DND-41 (cell line): Measurements from ENCODE around the gene HS3ST5.
"Not testable (repeated sequence)": the region's sequence is repeated elsewhere in the genome, so short reads cannot be mapped to it uniquely, and the experiment has no call there.

Source experiments
- ATAC-seq: fragments of 200-7000 bp; cut with Tn5 transposase; 3 replicates; pipeline ENCODE4 v1.9.1; 2021; ENCODE audit warnings: low read depth; ENCODE audit not compliant: insufficient read depth
- DNase-seq: peaks from one replicate; pipeline ENCODE4 v3.0.0-alpha.2; 2020
- H2AFZ ChIP-seq: 2 replicates; pipeline ENCODE4 v1.6.0; 2012; ENCODE audit warnings: low read depth, low read length
- H3K27ac ChIP-seq: 2 replicates; pipeline ENCODE4 v1.5.1; 2012; ENCODE audit warnings: low read length, inconsistent platforms
- H3K27me3 ChIP-seq: fragments of 200-600 bp; sonication (generic); 2 replicates; pipeline ENCODE4 v1.6.0; 2012; ENCODE audit warnings: low read length, mild to moderate bottlenecking, inconsistent platforms; ENCODE audit not compliant: insufficient read depth, poor library complexity
- H3K36me3 ChIP-seq: 2 replicates; pipeline ENCODE4 v1.5.1; 2012; ENCODE audit warnings: low read length, inconsistent platforms; ENCODE audit not compliant: insufficient read depth
- H3K4me1 ChIP-seq: 2 replicates; pipeline ENCODE4 v1.5.1; 2012; ENCODE audit warnings: mild to moderate bottlenecking, low read length; ENCODE audit not compliant: insufficient read depth
- H3K4me2 ChIP-seq: 2 replicates; pipeline ENCODE4 v1.6.0; 2012; ENCODE audit warnings: mild to moderate bottlenecking, moderate library complexity, low read length, inconsistent platforms; ENCODE audit not compliant: insufficient read depth
- H3K4me3 ChIP-seq, 2 experiments: fragments of 200-600 bp in 1 of 2; shearing (Covaris generic) in 1 of 2; 2 replicates each; pipeline ENCODE4 v1.5.1; 2012 to 2016; ENCODE audit warnings: inconsistent platforms in 2 of 2, low read length in 2 of 2, mild to moderate bottlenecking in 2 of 2, low read depth in 1 of 2, moderate library complexity in 1 of 2
- H3K79me2 ChIP-seq: 2 replicates; pipeline ENCODE4 v1.6.0; 2012; ENCODE audit warnings: low read length, inconsistent platforms; ENCODE audit not compliant: insufficient read depth
- H3K9ac ChIP-seq: 2 replicates; pipeline ENCODE4 v1.6.0; 2012; ENCODE audit warnings: low read depth, mild to moderate bottlenecking, inconsistent platforms, low read length, moderate library complexity
- H3K9me3 ChIP-seq: 2 replicates; pipeline ENCODE4 v1.5.1; 2012; ENCODE audit warnings: low read length, moderate library complexity, mild to moderate bottlenecking, inconsistent platforms; ENCODE audit not compliant: insufficient read depth, severe bottlenecking
- H4K20me1 ChIP-seq: 2 replicates; pipeline ENCODE4 v1.6.0; 2012; ENCODE audit warnings: low read length; ENCODE audit not compliant: insufficient read depth
- CTCF ChIP-seq: IDR thresholded peaks from 2 replicates; pipeline ENCODE4 v1.5.1; 2012; ENCODE audit warnings: borderline replicate concordance, low read length, moderate library complexity, mild to moderate bottlenecking; ENCODE audit not compliant: poor library complexity, severe bottlenecking; ENCODE audit errors: extremely low read depth
- EZH2 ChIP-seq: IDR thresholded peaks from 3 replicates; pipeline ENCODE4 v1.6.1; 2012; ENCODE audit warnings: borderline replicate concordance, low read depth, mild to moderate bottlenecking, moderate library complexity, low read length, inconsistent platforms; ENCODE audit not compliant: severe bottlenecking

Gene HS3ST5

GRCh38 chr6:114220241-114220640, 122.6 kb downstream of the HS3ST5 start:
- no peak overlapping the region for H2AFZ ChIP-seq
- H3K9me3 ChIP-seq: no peaks in the 10 kb centered on the region
- H3K4me1 ChIP-seq: no peaks in the 10 kb centered on the region
- DNase-seq (no peak), ATAC-seq (no peak)
- no peak overlapping the region for H3K4me2 ChIP-seq
- no peaks in the 10 kb centered on the region for H3K36me3 ChIP-seq
- TF ChIP-seq CTCF (no peak), EZH2 (no peak)
- H4K20me1 ChIP-seq: no peaks in the 10 kb centered on the region
- no peak overlapping the region for H3K4me3 ChIP-seq
- H3K27ac ChIP-seq: no peak overlapping the region
- H3K9ac ChIP-seq: no peak overlapping the region
- H3K27me3 ChIP-seq: no peaks in the 10 kb centered on the region
- H3K79me2 ChIP-seq: no peaks in the 10 kb centered on the region

GRCh38 chr6:114218437-114219340, 124.1 kb downstream of the HS3ST5 start:
- Histone ChIP-seq H3K27ac (no peak overlapping the region), H3K4me3 (no peak overlapping the region), H3K4me2 (no peak overlapping the region), H3K4me1 (no peaks in the 10 kb centered on the region), H3K9me3 (no peaks in the 10 kb centered on the region), H2AFZ (no peak overlapping the region), H3K79me2 (no peaks in the 10 kb centered on the region), H3K27me3 (no peaks in the 10 kb centered on the region), H3K9ac (no peak overlapping the region), H3K36me3 (no peaks in the 10 kb centered on the region), H4K20me1 (no peaks in the 10 kb centered on the region)
- TF ChIP-seq CTCF: no peak
- no peak for TF ChIP-seq EZH2
- DNase-seq (no peak), ATAC-seq (no peak)

GRCh38 chr6:114217996-114218395, 124.8 kb downstream of the HS3ST5 start:
- H3K27me3 ChIP-seq, H3K4me2 ChIP-seq, H3K9ac ChIP-seq, H3K4me1 ChIP-seq, H3K79me2 ChIP-seq, DNase-seq, H4K20me1 ChIP-seq, H2AFZ ChIP-seq, H3K9me3 ChIP-seq, ATAC-seq, H3K4me3 ChIP-seq, H3K36me3 ChIP-seq, H3K27ac ChIP-seq: not testable (repeated sequence)

GRCh38 chr6:114216789-114217467, 125.9 kb downstream of the HS3ST5 start:
- Histone ChIP-seq H3K9ac (no peak overlapping the region), H3K27me3 (no peaks in the 10 kb centered on the region), H3K36me3 (no peaks in the 10 kb centered on the region), H3K4me1 (no peaks in the 10 kb centered on the region), H3K27ac (no peak overlapping the region), H4K20me1 (no peaks in the 10 kb centered on the region), H3K4me2 (no peak overlapping the region), H3K9me3 (no peaks in the 10 kb centered on the region), H3K79me2 (no peaks in the 10 kb centered on the region), H3K4me3 (no peak overlapping the region), H2AFZ (no peak overlapping the region)
- DNase-seq (no peak), ATAC-seq (no peak)
- TF ChIP-seq EZH2 (no peak), CTCF (no peak)
